Activated T-cell treated with anti-CD3 and anti-CD28 coated beads, Interleukin-2, amount 50 U/mL, for 72 hours (primary cell): ENCODE data around the gene SULF2. TPM values are rescaled to one million over a fixed set of nuclear protein-coding genes. Genes with fewer than 3 reads are reported as not detected.
"Not testable (repeated sequence)": the region's sequence is repeated elsewhere in the genome, so short reads cannot be mapped to it uniquely, and the experiment has no call there.

Experiments used
- ATAC-seq, 2 donors: fragments of 150-1000 bp; cut with Tn5 transposase; replicated peaks in 1 of 2; 2 replicates each; pipeline ENCODE4 v1.10.0; 2021; ENCODE audit warnings: moderate library complexity in 2 of 2, mild to moderate bottlenecking in 1 of 2
- DNase-seq, 2 donors: peaks; one replicate each; pipeline ENCODE4 v3.0.0; 2021 to 2022; ENCODE audit warnings: mixed read lengths in 1 of 2
- H3K27ac Mint-ChIP-seq: one replicate; pipeline ENCODE4 v1.8.0; 2022; ENCODE audit warnings: mild to moderate bottlenecking, moderate library complexity, mixed read lengths
- H3K27me3 Mint-ChIP-seq: one replicate; pipeline ENCODE4 v1.8.0; 2022; ENCODE audit warnings: low read depth, mixed read lengths
- H3K36me3 Mint-ChIP-seq, 2 donors: one replicate each; pipeline ENCODE4 v1.8.0; 2022; ENCODE audit warnings: mixed read lengths in 2 of 2, mild to moderate bottlenecking in 1 of 2; ENCODE audit not compliant: insufficient read depth in 2 of 2
- H3K4me1 Mint-ChIP-seq: one replicate; pipeline ENCODE4 v1.8.0; 2022; ENCODE audit warnings: low read depth, mixed read lengths
- H3K4me3 Mint-ChIP-seq, 2 donors: one replicate each; pipeline ENCODE4 v1.8.0; 2022; ENCODE audit warnings: mild to moderate bottlenecking in 2 of 2, mixed read lengths in 2 of 2, moderate library complexity in 2 of 2
- H3K9me3 Mint-ChIP-seq, 2 donors: one replicate each; pipeline ENCODE4 v1.8.0; 2022; ENCODE audit warnings: mixed read lengths in 2 of 2
- total RNA-seq, 2 donors: library from RNA; stranded (reverse); gene quantifications; one replicate each; pipeline ENCODE4 v1.2.3, GENCODE V29; 2022

The SULF2 gene
- total RNA-seq, 2 donors from 2014 or later, result 0.65 to 0.72 TPM

DNA sequence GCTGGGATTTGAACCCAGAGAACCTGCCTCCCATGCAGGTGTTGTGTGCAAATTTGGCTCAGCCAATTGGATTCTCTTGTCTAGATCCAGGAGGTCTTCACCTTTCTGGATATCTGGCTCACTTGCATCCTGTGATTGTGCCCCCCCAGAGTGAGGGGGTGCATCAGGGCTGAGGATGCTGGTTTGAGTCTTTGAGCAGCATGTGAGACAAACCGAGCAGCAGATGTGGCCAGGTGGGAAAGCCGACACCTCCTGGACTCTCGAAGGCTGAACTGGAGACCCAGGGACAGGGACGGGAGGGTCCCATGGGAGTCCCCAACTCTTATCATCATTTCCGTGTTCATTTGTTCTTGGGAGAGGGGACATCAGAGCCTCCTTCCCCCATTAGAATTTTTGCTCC is 30.6 kb upstream of the SULF2 start:
- Mint-ChIP-seq H3K27ac (no peak overlapping the region), H3K9me3 (no peaks in the 10 kb centered on the region), H3K4me3 (no peak overlapping the region), H3K36me3 (no peaks in the 10 kb centered on the region), H3K4me1 (no peaks in the 10 kb centered on the region), H3K27me3 (peaks cover 25% of the 10 kb centered on the region)
- ATAC-seq, result no peak
- no peak for DNase-seq

DNA sequence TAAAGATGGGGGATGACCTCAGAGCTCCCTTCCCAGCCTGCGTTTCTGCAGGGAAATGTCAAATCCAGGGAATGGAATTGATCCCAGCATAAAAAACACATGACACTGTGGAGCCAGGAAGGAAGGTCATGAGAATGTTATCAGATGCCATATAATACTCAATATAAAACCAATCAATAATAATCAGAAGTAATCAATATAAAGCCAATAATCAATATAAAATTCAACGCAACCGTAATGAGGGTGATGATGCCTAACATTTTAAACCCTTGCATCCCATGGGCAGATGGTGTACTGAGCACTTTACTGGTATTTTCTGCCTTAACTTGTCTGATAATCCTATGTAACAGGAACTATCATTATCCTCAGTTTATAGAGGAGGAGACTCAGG is 30.1 kb upstream of the SULF2 start:
- no peak for ATAC-seq
- Mint-ChIP-seq H3K9me3 (no peaks in the 10 kb centered on the region), H3K27me3 (peaks cover 21% of the 10 kb centered on the region), H3K4me3 (no peak overlapping the region), H3K4me1 (no peaks in the 10 kb centered on the region), H3K36me3 (no peaks in the 10 kb centered on the region), H3K27ac (no peak overlapping the region)
- DNase-seq, result no peak

DNA sequence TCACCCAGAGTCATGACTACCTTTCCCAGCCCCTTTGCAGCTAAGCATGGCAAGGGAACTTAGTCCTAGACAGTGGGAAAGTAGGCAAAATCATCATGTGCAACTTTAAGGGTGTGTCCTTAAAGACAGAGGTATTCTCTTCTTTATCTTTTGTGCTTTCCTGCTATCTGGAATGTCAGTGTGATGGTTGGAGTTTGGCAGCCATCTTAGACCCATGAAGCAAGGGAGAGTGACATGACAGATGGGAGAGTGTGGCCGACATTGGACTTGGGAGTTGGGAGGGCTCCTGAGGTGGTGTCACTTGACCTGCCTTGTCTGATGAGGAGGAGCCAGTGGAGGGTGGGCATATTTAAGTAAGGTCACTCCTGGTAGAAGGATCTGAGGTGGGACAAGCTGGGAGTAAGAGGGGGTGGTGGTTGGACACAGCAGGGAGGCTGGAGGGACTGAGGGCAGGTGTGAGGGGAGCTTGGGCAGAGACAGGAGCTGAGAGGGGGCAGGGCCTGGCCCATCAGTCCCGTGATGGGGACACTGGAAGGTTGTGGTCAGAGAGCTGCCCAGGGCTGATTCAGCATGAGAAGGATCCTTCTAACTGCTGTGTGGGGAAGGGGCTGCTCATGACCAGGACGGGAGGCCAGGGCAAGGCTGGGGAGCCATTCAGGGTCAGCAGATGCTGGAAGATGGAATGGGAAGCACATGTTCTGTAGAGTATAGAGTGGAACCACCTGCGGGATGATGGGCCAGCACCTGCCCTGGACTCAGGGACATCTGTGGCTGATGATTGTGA is 29.5 kb upstream of the SULF2 start:
- Mint-ChIP-seq H3K9me3 (no peaks in the 10 kb centered on the region), H3K27me3 (peaks cover 18% of the 10 kb centered on the region), H3K27ac (no peak overlapping the region), H3K4me3 (no peak overlapping the region), H3K36me3 (no peaks in the 10 kb centered on the region), H3K4me1 (no peaks in the 10 kb centered on the region)
- DNase-seq (no peak), ATAC-seq (no peak)

DNA sequence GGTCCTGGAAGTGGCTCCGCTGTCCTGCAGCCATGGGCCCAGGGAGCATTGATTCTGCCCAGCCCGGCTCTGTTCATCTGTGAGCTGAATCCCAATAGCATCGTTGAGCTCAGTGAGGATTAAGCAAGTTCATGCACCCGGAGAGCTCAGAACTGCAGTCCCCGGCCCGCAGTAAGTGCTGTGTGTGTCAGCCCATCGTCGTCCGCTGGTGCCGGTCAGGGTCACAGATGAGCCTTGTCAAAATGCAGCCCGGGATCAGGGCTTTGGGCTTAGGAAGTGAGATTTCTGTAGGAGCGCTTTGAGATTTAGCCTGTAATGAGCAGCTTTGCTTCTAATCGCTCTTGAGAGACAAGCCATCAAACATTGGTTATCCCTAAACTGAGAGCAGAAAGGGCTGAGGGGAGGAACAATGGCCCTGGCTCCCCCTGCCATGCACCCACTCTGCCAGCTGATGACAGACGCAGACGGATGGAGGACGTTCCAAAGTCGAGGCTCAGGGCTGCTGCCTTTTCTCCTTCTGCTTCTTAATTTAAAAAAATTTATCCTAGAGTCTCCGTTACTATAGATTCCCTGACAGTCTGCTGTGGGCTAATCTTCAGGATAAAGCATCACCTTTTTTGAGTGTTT is 25.6 kb upstream of the SULF2 start:
- DNase-seq (no peak), ATAC-seq (no peak)
- no peak overlapping the region for H3K4me3 Mint-ChIP-seq
- no peaks in the 10 kb centered on the region for H3K36me3 Mint-ChIP-seq
- H3K27ac Mint-ChIP-seq, result no peak overlapping the region
- peaks cover 13% of the 10 kb centered on the region for H3K27me3 Mint-ChIP-seq
- H3K9me3 Mint-ChIP-seq, result no peaks in the 10 kb centered on the region
- H3K4me1 Mint-ChIP-seq, result no peaks in the 10 kb centered on the region

DNA sequence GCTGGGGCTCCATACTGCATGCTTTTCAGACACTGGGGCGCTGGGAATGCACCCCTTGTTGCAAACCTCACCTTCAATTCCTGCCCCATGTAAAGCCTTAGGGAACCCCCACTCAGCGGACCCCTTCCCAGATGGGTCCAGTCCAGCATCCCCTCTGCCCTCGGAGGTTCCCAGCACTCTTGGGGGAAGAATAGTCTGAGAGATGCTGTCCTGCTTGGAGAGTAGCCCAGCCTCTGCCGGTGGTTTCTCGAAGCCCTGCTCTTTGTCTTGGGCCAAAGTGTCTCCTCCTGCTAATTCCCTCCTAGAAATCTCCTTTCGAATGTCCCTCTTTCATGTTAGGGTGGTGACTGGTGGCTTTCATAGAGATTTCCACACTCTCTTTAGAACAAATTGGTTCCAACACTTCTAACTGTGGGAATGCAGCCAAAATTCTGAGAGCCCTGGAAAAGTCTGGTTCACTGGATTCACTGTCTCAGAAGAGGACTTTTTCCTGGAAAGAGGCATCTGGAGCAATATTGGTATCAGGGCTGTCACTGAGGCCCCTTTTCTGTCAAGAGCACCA is 24.9 kb upstream of the SULF2 start:
- Mint-ChIP-seq H3K4me1 (no peaks in the 10 kb centered on the region), H3K27me3 (peaks cover 13% of the 10 kb centered on the region), H3K4me3 (no peak overlapping the region), H3K36me3 (no peaks in the 10 kb centered on the region), H3K9me3 (no peaks in the 10 kb centered on the region), H3K27ac (no peak overlapping the region)
- ATAC-seq (no peak), DNase-seq (no peak)

DNA sequence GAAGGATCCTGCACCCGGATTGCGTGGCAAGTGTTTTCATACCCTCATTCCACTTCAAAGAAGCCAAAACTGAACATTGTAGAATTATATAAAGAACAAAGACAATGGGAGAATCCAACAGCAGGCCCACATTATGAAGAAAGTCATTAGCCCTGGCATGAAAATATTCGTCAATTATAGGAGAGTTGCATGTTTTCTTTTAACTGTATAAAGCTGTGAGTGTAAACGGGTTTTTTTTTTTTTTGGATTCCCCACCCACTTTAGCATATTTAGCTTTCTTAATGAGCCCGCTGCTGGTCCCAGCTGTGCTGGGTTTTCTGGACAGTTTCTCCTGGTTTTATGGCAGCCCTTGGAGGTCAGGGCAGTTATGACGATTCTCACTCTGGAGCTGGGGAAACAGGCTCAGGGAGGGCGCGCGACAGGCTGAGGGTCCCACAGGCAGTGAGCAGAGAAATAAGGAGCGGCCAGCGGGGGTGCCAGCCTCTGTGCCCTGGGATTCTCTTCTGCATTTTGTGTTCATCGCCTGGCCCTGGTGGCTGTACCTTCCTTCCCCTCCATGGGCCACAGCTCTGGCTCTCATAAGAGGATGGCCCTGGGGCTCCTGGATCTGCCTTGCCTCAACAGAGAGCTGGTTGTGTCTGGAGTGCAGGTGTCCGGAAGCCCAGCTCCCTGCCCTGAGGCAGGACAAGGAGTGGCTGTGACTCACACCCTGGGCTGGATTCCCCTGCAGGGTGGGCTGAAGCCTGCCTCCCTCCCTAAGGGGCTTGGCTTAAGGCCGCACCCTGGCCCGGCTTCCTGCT is 24.1 kb upstream of the SULF2 start:
- Mint-ChIP-seq H3K4me3 (no peak overlapping the region), H3K36me3 (no peaks in the 10 kb centered on the region), H3K27ac (no peak overlapping the region), H3K27me3 (peaks cover 13% of the 10 kb centered on the region), H3K9me3 (no peaks in the 10 kb centered on the region), H3K4me1 (no peaks in the 10 kb centered on the region)
- no peak for DNase-seq
- ATAC-seq, result no peak

DNA sequence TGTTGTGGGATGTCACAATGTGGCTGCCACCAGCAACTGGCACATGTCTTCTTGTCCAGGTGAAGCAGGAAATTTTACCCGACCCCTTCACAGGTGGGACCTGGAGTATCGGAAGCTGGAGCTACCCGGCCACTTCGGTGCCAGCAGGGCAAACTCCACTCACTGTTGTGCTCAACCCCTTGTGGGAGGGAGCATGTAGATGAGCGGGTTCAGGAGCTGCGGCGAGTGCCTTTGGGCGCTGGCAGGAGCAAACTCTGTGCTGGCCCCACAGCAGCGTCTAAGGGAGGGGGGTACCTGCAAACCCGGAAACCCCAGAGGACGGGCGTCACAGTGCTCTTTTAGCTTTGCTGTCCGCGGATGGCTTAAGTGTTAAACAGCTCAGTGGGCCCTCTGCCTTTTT is 20.7 kb upstream of the SULF2 start:
- no peaks in the 10 kb centered on the region for H3K4me1 Mint-ChIP-seq
- no peaks in the 10 kb centered on the region for H3K27me3 Mint-ChIP-seq
- no peak for DNase-seq
- H3K27ac Mint-ChIP-seq, result no peak overlapping the region
- no peak for ATAC-seq
- no peaks in the 10 kb centered on the region for H3K9me3 Mint-ChIP-seq
- H3K36me3 Mint-ChIP-seq, result no peaks in the 10 kb centered on the region
- no peak overlapping the region for H3K4me3 Mint-ChIP-seq

DNA sequence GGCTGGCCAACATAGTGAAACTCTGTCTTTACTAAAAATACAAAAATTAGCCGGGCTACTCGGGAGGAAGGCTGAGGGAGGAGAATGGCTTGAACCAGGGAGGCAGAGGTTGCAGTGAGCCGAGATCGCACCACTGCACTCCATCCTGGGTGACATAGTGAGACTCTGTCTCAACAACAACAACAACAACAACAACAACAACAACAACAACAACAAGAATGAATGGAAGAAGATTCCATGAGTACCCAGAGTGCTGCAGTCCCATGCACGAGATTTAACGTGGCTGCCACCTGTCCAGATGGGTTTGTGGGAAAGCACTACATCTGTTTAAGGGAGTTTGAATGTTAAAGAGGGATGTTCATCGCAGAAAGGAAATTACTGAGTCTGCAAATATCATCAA is 19.7 kb upstream of the SULF2 start:
- H3K9me3 Mint-ChIP-seq, H3K4me3 Mint-ChIP-seq, H3K36me3 Mint-ChIP-seq, H3K27ac Mint-ChIP-seq, H3K27me3 Mint-ChIP-seq, DNase-seq, ATAC-seq, H3K4me1 Mint-ChIP-seq: not testable (repeated sequence)

DNA sequence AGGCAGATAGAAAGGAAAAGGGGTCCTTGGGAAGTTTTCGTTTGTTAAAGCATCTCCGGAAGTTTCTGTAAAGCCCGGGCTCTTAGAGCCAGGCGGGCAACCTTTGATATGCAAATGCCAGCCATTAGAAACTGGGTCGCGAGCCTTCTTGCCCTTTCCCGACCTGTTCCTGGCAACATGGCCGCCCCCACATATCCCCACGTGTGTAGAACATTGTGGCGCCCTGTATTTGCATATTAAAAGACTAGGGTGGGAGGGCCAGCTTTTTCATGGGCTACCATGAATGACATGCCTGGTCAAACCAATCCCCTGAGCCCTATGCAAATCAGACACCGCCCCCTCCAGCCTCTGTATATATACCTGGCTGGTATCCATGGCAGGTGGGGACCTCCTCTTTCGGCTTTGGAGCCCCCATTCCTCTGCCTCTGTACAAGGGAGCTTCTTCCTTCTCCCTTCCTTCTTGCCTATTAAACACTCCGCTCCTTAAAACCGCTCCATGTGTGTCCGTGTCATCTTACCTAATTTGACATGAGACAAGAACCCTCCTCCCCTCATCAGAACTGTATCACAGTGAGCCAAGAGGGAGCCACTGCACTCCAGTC is 19.0 kb upstream of the SULF2 start:
- DNase-seq, ATAC-seq, H3K4me1 Mint-ChIP-seq, H3K4me3 Mint-ChIP-seq, H3K27ac Mint-ChIP-seq, H3K27me3 Mint-ChIP-seq, H3K36me3 Mint-ChIP-seq, H3K9me3 Mint-ChIP-seq: not testable (repeated sequence)

GRCh38 chr20:47802975-47803374 is 17.7 kb upstream of the SULF2 start:
- H3K27ac Mint-ChIP-seq, result no peak overlapping the region
- no peaks in the 10 kb centered on the region for H3K27me3 Mint-ChIP-seq
- H3K4me1 Mint-ChIP-seq, result no peaks in the 10 kb centered on the region
- no peak for DNase-seq
- no peaks in the 10 kb centered on the region for H3K9me3 Mint-ChIP-seq
- H3K36me3 Mint-ChIP-seq, result no peaks in the 10 kb centered on the region
- no peak overlapping the region for H3K4me3 Mint-ChIP-seq
- ATAC-seq, result no peak

DNA sequence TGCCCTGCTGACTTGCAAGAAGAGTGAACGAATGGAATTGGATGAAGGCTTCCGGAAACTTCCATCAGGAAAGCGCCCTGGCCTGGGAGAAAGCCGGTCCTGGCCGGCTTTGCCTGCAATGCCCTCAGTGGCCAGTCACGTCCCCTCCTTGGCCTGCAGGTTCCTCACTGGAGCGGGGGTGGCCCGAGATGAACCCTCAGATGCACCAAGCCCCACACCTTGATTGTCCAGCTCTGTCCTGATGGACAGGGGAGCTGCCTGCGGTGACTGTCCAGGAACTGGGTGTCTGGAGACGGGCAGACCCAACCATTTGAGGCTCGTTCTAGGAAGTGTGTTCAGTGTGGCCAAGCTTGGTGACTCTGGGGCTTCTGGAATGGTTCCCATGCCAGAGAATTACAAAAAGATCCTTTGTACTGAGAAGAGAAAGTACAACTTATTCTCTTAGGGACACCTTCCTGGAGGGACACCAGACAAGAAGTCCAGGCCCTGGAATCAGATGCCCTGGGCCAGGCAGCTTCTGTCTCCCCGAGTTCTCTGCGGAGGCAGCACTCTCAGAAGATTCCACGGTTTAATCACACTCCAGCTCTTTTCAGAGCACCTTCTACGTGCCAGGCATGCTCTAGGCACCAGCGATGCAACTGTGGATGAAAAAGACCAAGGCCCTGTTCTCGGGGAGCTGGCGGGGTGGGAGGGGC is 17.1 kb upstream of the SULF2 start:
- H3K4me1 Mint-ChIP-seq, result no peaks in the 10 kb centered on the region
- H3K4me3 Mint-ChIP-seq, result no peak overlapping the region
- no peaks in the 10 kb centered on the region for H3K36me3 Mint-ChIP-seq
- H3K27me3 Mint-ChIP-seq, result no peaks in the 10 kb centered on the region
- no peaks in the 10 kb centered on the region for H3K9me3 Mint-ChIP-seq
- H3K27ac Mint-ChIP-seq, result no peak overlapping the region
- ATAC-seq (no peak), DNase-seq (no peak)

- H3K27me3 Mint-ChIP-seq, result no peaks in the 10 kb centered on the region
- ATAC-seq (no peak), DNase-seq (no peak)
- H3K4me1 Mint-ChIP-seq, result no peaks in the 10 kb centered on the region
- H3K4me3 Mint-ChIP-seq, result no peak overlapping the region
- no peak overlapping the region for H3K27ac Mint-ChIP-seq
- H3K9me3 Mint-ChIP-seq, result no peaks in the 10 kb centered on the region
- H3K36me3 Mint-ChIP-seq, result no peaks in the 10 kb centered on the region
Measured at GRCh38 chr20:47801759-47802158, 16.5 kb upstream of the SULF2 start.
